ENCODE data around the gene GLTP.

Gene GLTP

GRCh38 chr12:109839444-109839843 is 40.9 kb downstream of the GLTP start:
- TF ChIP-seq CTCF (IDR thresholded peaks at IDR 0.05; ENCODE audit: low read depth, low read length, poor library complexity, severe bottlenecking), result no peak
- no peak for TF ChIP-seq EZH2phosphoT487 (IDR thresholded peaks at IDR 0.05; ENCODE audit: borderline replicate concordance, low read length)
- no peaks in the 10 kb centered on the region for H4K20me1 ChIP-seq (ENCODE audit: control insufficient read depth, insufficient read depth, low read depth, low read length)

GRCh38 chr12:109836916-109837315 is 43.4 kb downstream of the GLTP start:
- Histone ChIP-seq H3K4me1 (ENCODE audit: control insufficient read depth, low read length) (no peaks in the 10 kb centered on the region), H4K20me1 (ENCODE audit: control insufficient read depth, insufficient read depth, low read depth, low read length) (no peaks in the 10 kb centered on the region), H3K27me3 (ENCODE audit: control insufficient read depth, low read length) (no peaks in the 10 kb centered on the region; the same call in 1 of the 2 replicates), H3F3A (ENCODE audit: control insufficient read depth, insufficient read depth) (no peaks in the 10 kb centered on the region), H3K9me2 (replicated peaks; ENCODE audit: control insufficient read depth, low read length) (no peaks in the 10 kb centered on the region), H3K4me3 (ENCODE audit: low read length) (no peak overlapping the region), H3K4me2 (ENCODE audit: low read length) (no peak overlapping the region), H3K36me3 (ENCODE audit: control insufficient read depth, low read length) (no peaks in the 10 kb centered on the region), H3K27ac (ENCODE audit: low read depth, low read length) (no peak overlapping the region), H3K9me3 (ENCODE audit: control insufficient read depth, insufficient read depth, low read length) (no peaks in the 10 kb centered on the region), H3K79me2 (ENCODE audit: control insufficient read depth, low read length) (no peaks in the 10 kb centered on the region)
- TF ChIP-seq CTCF (IDR thresholded peaks at IDR 0.05; ENCODE audit: low read depth, low read length, poor library complexity, severe bottlenecking), result no peak
- TF ChIP-seq EZH2phosphoT487 (IDR thresholded peaks at IDR 0.05; ENCODE audit: borderline replicate concordance, low read length), result no peak

More at GRCh38 chr12:109839444-109839843, 40.9 kb downstream of the GLTP start:
- no peaks in the 10 kb centered on the region for H3F3A ChIP-seq (ENCODE audit: control insufficient read depth, insufficient read depth)
- H3K79me2 ChIP-seq (ENCODE audit: control insufficient read depth, low read length), result no peaks in the 10 kb centered on the region
- H3K4me3 ChIP-seq (ENCODE audit: low read length), result no peak overlapping the region
- no peak overlapping the region for H3K4me2 ChIP-seq (ENCODE audit: low read length)
- no peaks in the 10 kb centered on the region for H3K36me3 ChIP-seq (ENCODE audit: control insufficient read depth, low read length)
- no peaks in the 10 kb centered on the region; the same call in 1 of the 2 replicates for H3K27me3 ChIP-seq (ENCODE audit: control insufficient read depth, low read length)
- H3K9me2 ChIP-seq (replicated peaks; ENCODE audit: control insufficient read depth, low read length), result no peaks in the 10 kb centered on the region
- H3K9me3 ChIP-seq (ENCODE audit: control insufficient read depth, insufficient read depth, low read length), result no peaks in the 10 kb centered on the region
- H3K27ac ChIP-seq (ENCODE audit: low read depth, low read length), result no peak overlapping the region
- H3K4me1 ChIP-seq (ENCODE audit: control insufficient read depth, low read length), result no peaks in the 10 kb centered on the region

DNA sequence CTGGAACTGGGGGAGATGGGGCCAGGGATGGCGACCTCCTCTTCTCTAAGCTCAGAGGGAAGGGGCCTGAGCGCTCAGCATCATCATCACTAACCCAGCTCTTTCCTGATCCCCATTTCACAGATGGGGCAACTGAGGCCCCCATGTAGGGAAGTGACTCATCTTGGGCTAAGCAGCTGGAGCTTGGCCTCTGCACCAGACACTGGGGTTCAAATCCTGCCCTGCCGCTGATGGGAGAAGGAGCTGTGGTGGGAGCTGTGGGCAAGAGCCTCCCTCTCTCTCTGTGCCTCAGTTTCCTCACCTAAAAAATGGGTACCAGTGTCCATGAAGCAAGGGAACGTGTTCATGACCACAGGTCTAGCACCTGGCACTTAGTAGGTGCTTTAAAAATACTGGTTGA is 44.5 kb downstream of the GLTP start:
- Histone ChIP-seq H3K4me2 (ENCODE audit: low read length) (no peak overlapping the region), H4K20me1 (ENCODE audit: control insufficient read depth, insufficient read depth, low read depth, low read length) (no peaks in the 10 kb centered on the region), H3K9me2 (replicated peaks; ENCODE audit: control insufficient read depth, low read length) (no peaks in the 10 kb centered on the region), H3K27ac (ENCODE audit: low read depth, low read length) (no peak overlapping the region), H3K4me3 (ENCODE audit: low read length) (no peak overlapping the region), H3F3A (ENCODE audit: control insufficient read depth, insufficient read depth) (no peaks in the 10 kb centered on the region), H3K79me2 (ENCODE audit: control insufficient read depth, low read length) (no peaks in the 10 kb centered on the region), H3K4me1 (ENCODE audit: control insufficient read depth, low read length) (no peaks in the 10 kb centered on the region), H3K9me3 (ENCODE audit: control insufficient read depth, insufficient read depth, low read length) (no peaks in the 10 kb centered on the region), H3K36me3 (ENCODE audit: control insufficient read depth, low read length) (no peaks in the 10 kb centered on the region), H3K27me3 (ENCODE audit: control insufficient read depth, low read length) (no peaks in the 10 kb centered on the region; the same call in 1 of the 2 replicates)
- TF ChIP-seq CTCF (IDR thresholded peaks at IDR 0.05; ENCODE audit: low read depth, low read length, poor library complexity, severe bottlenecking) (no peak), EZH2phosphoT487 (IDR thresholded peaks at IDR 0.05; ENCODE audit: borderline replicate concordance, low read length) (no peak)
